A549 (cell line): ENCODE results near the gene PDZD7.

Source experiments
- CHD4 ChIP-seq: fragments of 200-600 bp; sonication (generic); IDR thresholded peaks from 2 replicates; pipeline ENCODE4 v1.6.1; 2016; ENCODE audit warnings: antibody characterized with exemption, mild to moderate bottlenecking, borderline replicate concordance
- CTCF ChIP-seq: fragments of >200 bp; sonication (Bioruptor Twin); formaldehyde crosslinking; IDR thresholded peaks from 3 replicates; pipeline ENCODE4 v1.5.1; 2016
- EP300 ChIP-seq, 2 experiments: fragments of >200 bp; sonication (Bioruptor Twin); formaldehyde crosslinking; IDR thresholded peaks; 2 replicates in 1 of 2; 3 replicates in 1 of 2; pipeline ENCODE4 v1.6.1; 2016 to 2017
- KDM1A ChIP-seq: fragments of 200-600 bp; sonication (generic); IDR thresholded peaks from 2 replicates; pipeline ENCODE4 v1.6.1; 2016; ENCODE audit warnings: low read depth, mild to moderate bottlenecking
- MAZ ChIP-seq: fragments of 150-350 bp; IDR thresholded peaks from 2 replicates; pipeline ENCODE4 v1.6.1; 2014; ENCODE audit warnings: antibody characterized with exemption, low read depth, low read length, borderline replicate concordance
- POLR2A ChIP-seq: IDR thresholded peaks from 2 replicates; pipeline ENCODE4 v1.6.1; 2012; ENCODE audit warnings: mild to moderate bottlenecking, low read length
- RAD21 ChIP-seq, 2 experiments: fragments of >200 bp in 1 of 2; sonication (Bioruptor Twin) in 1 of 2; formaldehyde crosslinking in 1 of 2; IDR thresholded peaks in 1 of 2; conservative IDR thresholded peaks in 1 of 2; 2 replicates in 1 of 2; 3 replicates in 1 of 2; pipeline ENCODE4 v1.6.1; 2012 to 2018; ENCODE audit warnings: inconsistent platforms in 1 of 2
- RARB ChIP-seq: fragments of 250-450 bp; sonication (Bioruptor Pico); IDR thresholded peaks from 2 replicates; pipeline ENCODE4 v1.8.0; 2021; ENCODE audit warnings: mild to moderate bottlenecking, moderate library complexity
- RFX5 ChIP-seq: fragments of 450-650 bp; IDR thresholded peaks from 2 replicates; pipeline ENCODE4 v1.7.1; 2014; ENCODE audit warnings: antibody characterized with exemption, mild to moderate bottlenecking, moderate library complexity
- SMC3 ChIP-seq: fragments of >200 bp; sonication (Bioruptor Twin); formaldehyde crosslinking; IDR thresholded peaks from 3 replicates; pipeline ENCODE4 v1.6.1; 2018; ENCODE audit warnings: inconsistent platforms
- ZFP36 ChIP-seq: fragments of 450-650 bp; IDR thresholded peaks from 2 replicates; pipeline ENCODE4 v1.6.1; 2014; ENCODE audit warnings: borderline replicate concordance; ENCODE audit not compliant: partially characterized antibody
- TF ChIP-seq, protein P1 (sequence below): IDR thresholded peaks from 2 replicates; pipeline ENCODE4 v1.6.1; 2012
- TF ChIP-seq, protein P2 (sequence below): fragments of 200-600 bp; sonication (generic); IDR thresholded peaks from 2 replicates; pipeline ENCODE4 v1.6.1; 2016; ENCODE audit warnings: antibody characterized with exemption, mild to moderate bottlenecking, moderate library complexity

DNA sequence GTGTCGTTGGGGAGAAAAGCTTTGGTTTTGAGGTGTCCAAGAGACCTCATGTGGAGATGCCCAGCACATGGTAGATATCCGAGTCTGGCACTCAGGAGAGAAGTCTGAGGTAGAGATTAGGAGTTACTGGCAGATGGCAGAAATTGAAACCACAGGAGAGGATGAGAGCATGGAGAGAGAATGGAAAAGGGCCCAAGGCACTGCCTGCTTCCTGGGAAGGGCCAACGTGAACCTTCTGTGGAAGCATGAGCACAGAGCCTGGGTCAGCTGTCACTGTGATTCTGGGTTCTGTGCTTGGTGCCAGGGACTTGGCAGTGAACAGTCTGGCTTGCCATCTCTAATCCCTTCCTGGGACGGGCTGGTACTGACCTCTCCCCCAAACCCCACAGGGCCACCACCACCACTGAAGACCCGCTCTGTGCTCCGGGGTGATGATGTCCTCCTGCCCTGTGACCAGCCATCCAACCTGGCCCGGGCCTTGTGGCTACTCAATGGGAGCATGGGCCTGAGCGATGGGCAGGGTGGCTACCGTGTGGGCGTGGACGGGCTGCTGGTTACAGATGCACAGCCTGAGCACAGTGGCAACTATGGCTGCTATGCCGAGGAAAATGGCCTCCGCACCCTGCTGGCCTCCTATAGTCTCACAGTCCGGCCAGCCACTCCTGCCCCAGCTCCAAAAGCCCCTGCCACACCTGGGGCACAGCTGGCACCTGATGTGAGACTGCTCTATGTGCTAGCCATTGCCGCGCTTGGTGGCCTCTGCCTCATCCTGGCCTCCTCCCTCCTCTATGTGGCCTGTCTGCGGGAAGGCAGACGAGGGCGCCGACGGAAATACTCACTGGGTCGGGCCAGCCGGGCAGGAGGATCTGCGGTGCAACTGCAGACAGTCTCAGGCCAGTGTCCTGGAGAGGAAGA, 47.8 kb downstream of the PDZD7 start:
- TF ChIP-seq MAZ: no peak
- no peak for TF ChIP-seq CTCF
- TF ChIP-seq, protein P1, sequence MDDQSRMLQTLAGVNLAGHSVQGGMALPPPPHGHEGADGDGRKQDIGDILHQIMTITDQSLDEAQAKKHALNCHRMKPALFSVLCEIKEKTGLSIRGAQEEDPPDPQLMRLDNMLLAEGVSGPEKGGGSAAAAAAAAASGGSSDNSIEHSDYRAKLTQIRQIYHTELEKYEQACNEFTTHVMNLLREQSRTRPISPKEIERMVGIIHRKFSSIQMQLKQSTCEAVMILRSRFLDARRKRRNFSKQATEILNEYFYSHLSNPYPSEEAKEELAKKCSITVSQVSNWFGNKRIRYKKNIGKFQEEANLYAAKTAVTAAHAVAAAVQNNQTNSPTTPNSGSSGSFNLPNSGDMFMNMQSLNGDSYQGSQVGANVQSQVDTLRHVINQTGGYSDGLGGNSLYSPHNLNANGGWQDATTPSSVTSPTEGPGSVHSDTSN: no peak
- no peak for TF ChIP-seq RAD21 (conservative IDR thresholded peaks at IDR 0.05 in 1 of 2, IDR thresholded peaks at IDR 0.05 in 1 of 2)
- no peak for TF ChIP-seq CHD4
- no peak for TF ChIP-seq RFX5
- no peak for TF ChIP-seq SMC3
- TF ChIP-seq, protein P2, sequence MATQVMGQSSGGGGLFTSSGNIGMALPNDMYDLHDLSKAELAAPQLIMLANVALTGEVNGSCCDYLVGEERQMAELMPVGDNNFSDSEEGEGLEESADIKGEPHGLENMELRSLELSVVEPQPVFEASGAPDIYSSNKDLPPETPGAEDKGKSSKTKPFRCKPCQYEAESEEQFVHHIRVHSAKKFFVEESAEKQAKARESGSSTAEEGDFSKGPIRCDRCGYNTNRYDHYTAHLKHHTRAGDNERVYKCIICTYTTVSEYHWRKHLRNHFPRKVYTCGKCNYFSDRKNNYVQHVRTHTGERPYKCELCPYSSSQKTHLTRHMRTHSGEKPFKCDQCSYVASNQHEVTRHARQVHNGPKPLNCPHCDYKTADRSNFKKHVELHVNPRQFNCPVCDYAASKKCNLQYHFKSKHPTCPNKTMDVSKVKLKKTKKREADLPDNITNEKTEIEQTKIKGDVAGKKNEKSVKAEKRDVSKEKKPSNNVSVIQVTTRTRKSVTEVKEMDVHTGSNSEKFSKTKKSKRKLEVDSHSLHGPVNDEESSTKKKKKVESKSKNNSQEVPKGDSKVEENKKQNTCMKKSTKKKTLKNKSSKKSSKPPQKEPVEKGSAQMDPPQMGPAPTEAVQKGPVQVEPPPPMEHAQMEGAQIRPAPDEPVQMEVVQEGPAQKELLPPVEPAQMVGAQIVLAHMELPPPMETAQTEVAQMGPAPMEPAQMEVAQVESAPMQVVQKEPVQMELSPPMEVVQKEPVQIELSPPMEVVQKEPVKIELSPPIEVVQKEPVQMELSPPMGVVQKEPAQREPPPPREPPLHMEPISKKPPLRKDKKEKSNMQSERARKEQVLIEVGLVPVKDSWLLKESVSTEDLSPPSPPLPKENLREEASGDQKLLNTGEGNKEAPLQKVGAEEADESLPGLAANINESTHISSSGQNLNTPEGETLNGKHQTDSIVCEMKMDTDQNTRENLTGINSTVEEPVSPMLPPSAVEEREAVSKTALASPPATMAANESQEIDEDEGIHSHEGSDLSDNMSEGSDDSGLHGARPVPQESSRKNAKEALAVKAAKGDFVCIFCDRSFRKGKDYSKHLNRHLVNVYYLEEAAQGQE: no peak
- no peak for TF ChIP-seq KDM1A
- TF ChIP-seq RARB (CRISPR knock-in tag): no peak
- no peak for TF ChIP-seq POLR2A
- TF ChIP-seq ZFP36: no peak
- no peak for TF ChIP-seq EP300 (IDR thresholded peaks at IDR 0.05)
